K562 (cell line): ENCODE results near the gene SF3B4. TPM values are rescaled to one million over a fixed set of nuclear protein-coding genes. Genes with fewer than 3 reads are reported as not detected.

Experiments
- ARID4B ChIP-seq: sonication (generic); formaldehyde crosslinking; IDR thresholded peaks from 2 replicates; pipeline ENCODE4 v1.8.0; 2022; ENCODE audit warnings: mild to moderate bottlenecking, missing genetic modification reagents
- BACH1 ChIP-seq: fragments of 200-800 bp; sonication (Bioruptor generic); IDR thresholded peaks from 2 replicates; pipeline ENCODE4 v1.6.1; 2016; ENCODE audit warnings: missing genetic modification characterization, missing compliant biosample characterization
- BCL6 ChIP-seq: fragments of 250-450 bp; sonication (Bioruptor Pico); IDR thresholded peaks from 2 replicates; pipeline ENCODE4 v1.4.0; 2020
- BRD9 ChIP-seq: fragments of 450-650 bp; IDR thresholded peaks from 2 replicates; pipeline ENCODE4 v1.6.1; 2018; ENCODE audit warnings: low read depth; ENCODE audit not compliant: partially characterized antibody
- FOXK2 ChIP-seq, 2 experiments: fragments of 450-650 bp; IDR thresholded peaks in 1 of 2; conservative IDR thresholded peaks in 1 of 2; 2 replicates each; pipeline ENCODE4 v1.6.1; 2016; ENCODE audit warnings: low read depth in 2 of 2, mild to moderate bottlenecking in 1 of 2
- FOXP1 ChIP-seq: sonication (generic); formaldehyde crosslinking; IDR thresholded peaks from 2 replicates; pipeline ENCODE4 v1.8.0; 2022; ENCODE audit warnings: mild to moderate bottlenecking, missing genetic modification reagents
- KAT8 ChIP-seq: fragments of 450-650 bp; IDR thresholded peaks from 2 replicates; pipeline ENCODE4 v1.6.1; 2016; ENCODE audit warnings: low read depth, mild to moderate bottlenecking
- LARP7 ChIP-seq: fragments of 450-650 bp; IDR thresholded peaks from 2 replicates; pipeline ENCODE4 v1.6.1; 2016
- MAFG ChIP-seq: fragments of 450-650 bp; conservative IDR thresholded peaks from 2 replicates; pipeline ENCODE4 v1.6.1; 2016; ENCODE audit warnings: missing genetic modification characterization, missing compliant biosample characterization
- PHB2 ChIP-seq: fragments of 450-650 bp; IDR thresholded peaks from 2 replicates; pipeline ENCODE4 v1.6.1; 2017; ENCODE audit warnings: low read depth
- PYGO2 ChIP-seq: fragments of 450-650 bp; IDR thresholded peaks from 2 replicates; pipeline ENCODE4 v1.6.1; 2016; ENCODE audit warnings: mild to moderate bottlenecking, missing genetic modification characterization, moderate library complexity, missing compliant biosample characterization
- SOX6 ChIP-seq: fragments of 450-650 bp; IDR thresholded peaks from 2 replicates; pipeline ENCODE4 v1.6.1; 2014; ENCODE audit warnings: mild to moderate bottlenecking
- TCFL5 ChIP-seq: fragments of 250-450 bp; sonication (Bioruptor Pico); conservative IDR thresholded peaks from 2 replicates; pipeline ENCODE4 v1.6.1; 2021; ENCODE audit warnings: mild to moderate bottlenecking, moderate library complexity, matching md5 sums
- polyA plus RNA-seq, 8 experiments: library from polyadenylated mRNA; depleted of rRNA in 4 of 8; stranded (reverse) in 5 of 8; unstranded in 3 of 8; fragments of >200 nt; fragmentation: Nextera tagmentation in 2 of 8; fragmentation: Illumina TruSeq in 1 of 8; extraction: Ambion mirVana in 2 of 8; extraction: Trizol in 1 of 8; gene quantifications; 2 replicates each; pipeline versions ENCODE4 v1.2.1 to v1.2.3, GENCODE V29; 2011 to 2014; ENCODE audit warnings: inconsistent platforms in 1 of 8, missing spikeins in 1 of 8
- total RNA-seq, 7 experiments: library from RNA; depleted of rRNA in 6 of 7; stranded (reverse); fragments of >200 nt in 6 of 7; fragmentation: Illumina TruSeq in 2 of 7; extraction: Trizol in 2 of 7; gene quantifications; 2 replicates each; pipeline versions ENCODE4 v1.2.1 to v1.2.3, GENCODE V29; 2011 to 2021; ENCODE audit warnings: low replicate concordance in 1 of 7
- TF ChIP-seq, protein P1 (sequence below): fragments of 450-650 bp; IDR thresholded peaks from 2 replicates; pipeline ENCODE4 v1.7.1; 2018; ENCODE audit warnings: mild to moderate bottlenecking, low read depth; ENCODE audit not compliant: partially characterized antibody
- TF ChIP-seq, protein P2 (sequence below): fragments of 450-650 bp; IDR thresholded peaks from 2 replicates; pipeline ENCODE4 v1.6.1; 2018; ENCODE audit warnings: mild to moderate bottlenecking, low read depth; ENCODE audit not compliant: partially characterized antibody

Gene SF3B4
- total and polyA plus RNA-seq, 9 of the 15 experiments (the other 6 are each of a cell fraction or from before 2014, with no cell fraction given): 3.0 to 88.0 (median 26.1) TPM

DNA sequence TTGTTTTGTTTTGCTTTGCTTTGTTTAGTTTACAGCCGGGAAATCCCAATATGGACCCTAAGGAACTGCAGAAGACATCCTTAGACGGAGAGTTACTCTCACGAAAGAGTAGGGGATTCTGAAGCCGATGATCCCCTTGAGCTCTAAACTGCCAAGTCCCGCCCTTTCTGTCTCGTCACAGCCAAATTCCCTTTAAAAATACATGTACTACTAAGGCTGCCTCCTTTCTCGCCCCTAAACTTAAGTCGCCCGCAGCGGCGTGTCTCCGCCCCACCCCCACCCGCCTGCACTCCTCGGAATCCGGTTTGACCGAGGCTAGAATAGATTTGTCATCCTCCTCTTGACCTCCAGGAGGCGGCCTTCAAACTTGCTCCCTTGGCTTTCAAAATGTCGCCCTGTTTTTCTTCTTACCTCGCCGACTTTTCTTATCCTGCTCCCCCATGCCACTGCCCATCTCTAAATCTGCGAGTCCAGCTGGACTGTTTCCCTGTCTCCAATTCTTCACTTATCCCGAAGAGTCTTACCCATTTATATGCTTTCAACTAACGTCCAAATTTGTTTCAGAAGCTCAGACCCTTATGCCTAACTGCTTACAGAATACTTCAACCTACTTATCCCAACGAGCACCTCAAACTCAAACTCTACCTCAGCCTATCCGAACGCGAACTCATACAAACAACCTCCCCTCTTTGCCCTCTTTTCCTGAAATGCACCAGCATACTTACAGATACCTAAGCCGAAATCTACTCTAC, 39.2 kb downstream of the SF3B4 start (continued):
- TF ChIP-seq, protein P1, sequence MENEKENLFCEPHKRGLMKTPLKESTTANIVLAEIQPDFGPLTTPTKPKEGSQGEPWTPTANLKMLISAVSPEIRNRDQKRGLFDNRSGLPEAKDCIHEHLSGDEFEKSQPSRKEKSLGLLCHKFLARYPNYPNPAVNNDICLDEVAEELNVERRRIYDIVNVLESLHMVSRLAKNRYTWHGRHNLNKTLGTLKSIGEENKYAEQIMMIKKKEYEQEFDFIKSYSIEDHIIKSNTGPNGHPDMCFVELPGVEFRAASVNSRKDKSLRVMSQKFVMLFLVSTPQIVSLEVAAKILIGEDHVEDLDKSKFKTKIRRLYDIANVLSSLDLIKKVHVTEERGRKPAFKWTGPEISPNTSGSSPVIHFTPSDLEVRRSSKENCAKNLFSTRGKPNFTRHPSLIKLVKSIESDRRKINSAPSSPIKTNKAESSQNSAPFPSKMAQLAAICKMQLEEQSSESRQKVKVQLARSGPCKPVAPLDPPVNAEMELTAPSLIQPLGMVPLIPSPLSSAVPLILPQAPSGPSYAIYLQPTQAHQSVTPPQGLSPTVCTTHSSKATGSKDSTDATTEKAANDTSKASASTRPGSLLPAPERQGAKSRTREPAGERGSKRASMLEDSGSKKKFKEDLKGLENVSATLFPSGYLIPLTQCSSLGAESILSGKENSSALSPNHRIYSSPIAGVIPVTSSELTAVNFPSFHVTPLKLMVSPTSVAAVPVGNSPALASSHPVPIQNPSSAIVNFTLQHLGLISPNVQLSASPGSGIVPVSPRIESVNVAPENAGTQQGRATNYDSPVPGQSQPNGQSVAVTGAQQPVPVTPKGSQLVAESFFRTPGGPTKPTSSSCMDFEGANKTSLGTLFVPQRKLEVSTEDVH: no peak
- TF ChIP-seq BRD9 (peak; percentile 91), BACH1 (tag) (0 out of 2 replicates have a peak, but pooled peaks have one; percentile 35), BCL6 (CRISPR knock-in tag) (no peak), LARP7 (peak; percentile 45; the same call in 1 of the 2 replicates), TCFL5 (CRISPR knock-in tag) (peak; percentile 25; the same call in 1 of the 2 replicates), FOXK2 (conservative IDR thresholded peaks at IDR 0.05 in 1 of 2, IDR thresholded peaks at IDR 0.05 in 1 of 2; ENCODE audit: low read depth in 2 of 2) (0 out of 4 replicates have a peak, but pooled peaks have one; percentile 34 to 35), FOXP1 (CRISPR knock-in tag) (peak; percentile 58; the same call in 1 of the 2 replicates), ARID4B (CRISPR knock-in tag) (peak; percentile 79), PYGO2 (peak; percentile 14; the same call in 1 of the 2 replicates), MAFG (tag) (peak; percentile 33; the same call in 1 of the 2 replicates), KAT8 (no peak), SOX6 (peak; percentile 47), PHB2 (0 out of 2 replicates have a peak, but pooled peaks have one; percentile 37)
- TF ChIP-seq, protein P2, sequence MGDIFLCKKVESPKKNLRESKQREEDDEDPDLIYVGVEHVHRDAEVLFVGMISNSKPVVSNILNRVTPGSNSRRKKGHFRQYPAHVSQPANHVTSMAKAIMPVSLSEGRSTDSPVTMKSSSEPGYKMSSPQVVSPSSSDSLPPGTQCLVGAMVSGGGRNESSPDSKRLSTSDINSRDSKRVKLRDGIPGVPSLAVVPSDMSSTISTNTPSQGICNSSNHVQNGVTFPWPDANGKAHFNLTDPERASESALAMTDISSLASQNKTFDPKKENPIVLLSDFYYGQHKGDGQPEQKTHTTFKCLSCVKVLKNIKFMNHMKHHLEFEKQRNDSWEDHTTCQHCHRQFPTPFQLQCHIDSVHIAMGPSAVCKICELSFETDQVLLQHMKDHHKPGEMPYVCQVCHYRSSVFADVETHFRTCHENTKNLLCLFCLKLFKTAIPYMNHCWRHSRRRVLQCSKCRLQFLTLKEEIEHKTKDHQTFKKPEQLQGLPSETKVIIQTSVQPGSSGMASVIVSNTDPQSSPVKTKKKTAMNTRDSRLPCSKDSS: no peak
